GOT3 (cell line): ENCODE results near the gene LBH.

ENCODE experiments used
- DNase-seq: peaks from one replicate; lab custom pipeline; 2025; ENCODE audit warnings: mixed read lengths; lab: John Stamatoyannopoulos, UW

LBH gene

GRCh38 chr2:30217644-30218337, 13.5 kb upstream of the LBH start:
- no peak for DNase-seq

GRCh38 chr2:30218338-30218713, 13.0 kb upstream of the LBH start:
- DNase-seq = no peak

GRCh38 chr2:30218814-30219213, 12.5 kb upstream of the LBH start:
- no peak for DNase-seq

- DNase-seq = no peak
Measured at GRCh38 chr2:30219886-30220875, 11.2 kb upstream of the LBH start.

GRCh38 chr2:30221531-30221930, 9.8 kb upstream of the LBH start:
- no peak for DNase-seq

- DNase-seq = no peak
Measured at GRCh38 chr2:30222031-30222430, 9.3 kb upstream of the LBH start.

- DNase-seq = no peak
Measured at GRCh38 chr2:30222636-30223360, 8.5 kb upstream of the LBH start.

- no peak for DNase-seq
Measured at GRCh38 chr2:30223413-30223874, 7.9 kb upstream of the LBH start.

GRCh38 chr2:30224151-30224550, 7.2 kb upstream of the LBH start:
- DNase-seq = no peak

GRCh38 chr2:30225131-30225762, 6.1 kb upstream of the LBH start:
- no peak for DNase-seq

GRCh38 chr2:30226144-30227032, 4.9 kb upstream of the LBH start:
- DNase-seq = no peak

- no peak for DNase-seq
Measured at GRCh38 chr2:30229596-30229995, 1.7 kb upstream of the LBH start.

GRCh38 chr2:30230497-30231211, 680 bp upstream of the LBH start:
- no peak for DNase-seq

- DNase-seq = peak; percentile 35
Measured at GRCh38 chr2:30231996-30232800, 864 bp downstream of the LBH start.

- no peak for DNase-seq
Measured at GRCh38 chr2:30232801-30233130, 1.4 kb downstream of the LBH start.

GRCh38 chr2:30233271-30234009, 2.1 kb downstream of the LBH start:
- DNase-seq = no peak

- peak; percentile 9 for DNase-seq
Measured at GRCh38 chr2:30234180-30234971, 3.0 kb downstream of the LBH start.
